Endodermal cell (in vitro differentiated cells): ENCODE measurements around the gene C1orf94. TPM values are rescaled to one million over a fixed set of nuclear protein-coding genes. Genes with fewer than 3 reads are reported as not detected.

ENCODE experiments used
- DNase-seq: peaks from one replicate; pipeline ENCODE4 v3.0.0-alpha.2; 2017
- H3K27ac ChIP-seq: 2 replicates; pipeline ENCODE4 v1.5.1; 2013; ENCODE audit warnings: mild to moderate bottlenecking, low read depth, low read length, moderate library complexity
- H3K27me3 ChIP-seq: 2 replicates; pipeline ENCODE4 v1.6.1; 2013; ENCODE audit warnings: mild to moderate bottlenecking, low read length, moderate library complexity; ENCODE audit not compliant: insufficient read depth, control insufficient read depth, poor library complexity, severe bottlenecking
- H3K36me3 ChIP-seq: 2 replicates; pipeline ENCODE4 v1.7.0; 2013; ENCODE audit warnings: mild to moderate bottlenecking, low read length, moderate library complexity; ENCODE audit not compliant: control insufficient read depth, insufficient read depth
- H3K4me1 ChIP-seq: one replicate; pipeline ENCODE4 v1.7.0; 2013; ENCODE audit warnings: low read length; ENCODE audit not compliant: control insufficient read depth, insufficient read depth
- H3K4me3 ChIP-seq: 2 replicates; pipeline ENCODE4 v1.5.1; 2013; ENCODE audit warnings: mild to moderate bottlenecking, low read length, moderate library complexity
- H3K9ac ChIP-seq: 2 replicates; pipeline ENCODE4 v1.6.1; 2013; ENCODE audit warnings: mild to moderate bottlenecking, low read length, moderate library complexity; ENCODE audit not compliant: poor library complexity, severe bottlenecking; ENCODE audit errors: extremely low read depth
- H3K9me3 ChIP-seq: 2 replicates; pipeline ENCODE4 v1.6.1; 2013; ENCODE audit warnings: mild to moderate bottlenecking, low read length, moderate library complexity; ENCODE audit not compliant: control insufficient read depth
- H3K27ac Mint-ChIP-seq: 2 replicates; pipeline ENCODE4 v1.8.0; 2020; ENCODE audit warnings: mixed read lengths
- H3K27me3 Mint-ChIP-seq: 2 replicates; pipeline ENCODE4 v1.8.0; 2021; ENCODE audit warnings: mild to moderate bottlenecking, mixed read lengths; ENCODE audit not compliant: insufficient read depth
- H3K36me3 Mint-ChIP-seq: 2 replicates; pipeline ENCODE4 v1.8.0; 2020; ENCODE audit warnings: low read depth, mixed read lengths
- H3K4me1 Mint-ChIP-seq: 2 replicates; pipeline ENCODE4 v1.8.0; 2020; ENCODE audit warnings: mixed read lengths
- H3K4me3 Mint-ChIP-seq: 2 replicates; pipeline ENCODE4 v1.8.0; 2020; ENCODE audit warnings: mild to moderate bottlenecking, moderate library complexity, mixed read lengths
- H3K9me3 Mint-ChIP-seq: 2 replicates; pipeline ENCODE4 v1.8.0; 2020; ENCODE audit warnings: mild to moderate bottlenecking, mixed read lengths
- CTCF ChIP-seq: fragments of 200-600 bp; sonication (generic); conservative IDR thresholded peaks from 2 replicates; pipeline ENCODE4 v1.5.0; 2021; ENCODE audit warnings: antibody characterized with exemption, mild to moderate bottlenecking
- WGBS, 2 experiments: methylation state at CpG; one replicate each; pipeline versions ENCODE4 v1.1.5 to v1.1.7; 2013; ENCODE audit warnings: missing lambda C conversion rate in 2 of 2, mixed read lengths in 1 of 2; ENCODE audit not compliant: insufficient coverage in 1 of 2, insufficient read length in 1 of 2; 5-methylcytosine and 5-hydroxymethylcytosine counted together
- total RNA-seq, 2 donors: library from RNA; stranded (reverse); fragmentation: NEBNext Ultra II Directional in 1 of 2; extraction: Animal tissue kit (Norgen Biotek cat#: 25700) in 1 of 2; gene quantifications; 2 replicates in 1 of 2; 3 replicates in 1 of 2; pipeline ENCODE4 v1.2.1, GENCODE V29; 2021

C1orf94 gene
- total RNA-seq, 2 donors from 2014 or later = 0.15 to 0.29 TPM

- Histone ChIP-seq H3K9me3 (no peaks in the 10 kb centered on the region), H3K9ac (no peak overlapping the region), H3K4me1 (no peaks in the 10 kb centered on the region), H3K36me3 (no peaks in the 10 kb centered on the region), H3K27me3 (no peaks in the 10 kb centered on the region), H3K4me3 (no peak overlapping the region), H3K27ac (no peak overlapping the region)
- H3K4me1 Mint-ChIP-seq = no peaks in the 10 kb centered on the region
- H3K36me3 Mint-ChIP-seq = no peaks in the 10 kb centered on the region
- peak; percentile 23 for DNase-seq
- 95 to 96% methylated on average over 8 to 13 of the region's 13 CpGs for WGBS, 2 experiments
- H3K9me3 Mint-ChIP-seq = no peaks in the 10 kb centered on the region
- TF ChIP-seq CTCF = no peak
- no peak overlapping the region for H3K27ac Mint-ChIP-seq
- H3K4me3 Mint-ChIP-seq = no peak overlapping the region
- peaks cover 8% of the 10 kb centered on the region for H3K27me3 Mint-ChIP-seq
Observed at GRCh38 chr1:34128186-34128889, 48.4 kb upstream of the C1orf94 start.

GRCh38 chr1:34129630-34130029 lies 47.1 kb upstream of the C1orf94 start:
- TF ChIP-seq CTCF = peak; percentile 45
- Mint-ChIP-seq H3K4me1 (no peaks in the 10 kb centered on the region), H3K9me3 (no peaks in the 10 kb centered on the region), H3K27ac (no peak overlapping the region), H3K27me3 (peaks cover 8% of the 10 kb centered on the region), H3K36me3 (no peaks in the 10 kb centered on the region), H3K4me3 (no peak overlapping the region)
- Histone ChIP-seq H3K36me3 (no peaks in the 10 kb centered on the region), H3K4me3 (no peak overlapping the region), H3K9ac (no peak overlapping the region), H3K27ac (no peak overlapping the region), H3K4me1 (no peaks in the 10 kb centered on the region), H3K9me3 (no peaks in the 10 kb centered on the region), H3K27me3 (no peaks in the 10 kb centered on the region)
- 83 to 89% methylated on average over 3 to 5 of the region's 6 CpGs for WGBS, 2 experiments
- DNase-seq = peak; percentile 49

GRCh38 chr1:34130306-34130705 lies 46.4 kb upstream of the C1orf94 start:
- Mint-ChIP-seq H3K27me3 (peaks cover 8% of the 10 kb centered on the region), H3K27ac (no peak overlapping the region), H3K4me1 (no peaks in the 10 kb centered on the region), H3K36me3 (no peaks in the 10 kb centered on the region), H3K9me3 (no peaks in the 10 kb centered on the region), H3K4me3 (no peak overlapping the region)
- no peak overlapping the region for H3K27ac ChIP-seq
- peak; percentile 17 for DNase-seq
- no peaks in the 10 kb centered on the region for H3K36me3 ChIP-seq
- no peaks in the 10 kb centered on the region for H3K9me3 ChIP-seq
- no peak overlapping the region for H3K4me3 ChIP-seq
- H3K27me3 ChIP-seq = no peaks in the 10 kb centered on the region
- no peaks in the 10 kb centered on the region for H3K4me1 ChIP-seq
- WGBS, 2 experiments = 88 to 97% methylated on average over 4 to 5 of the region's 5 CpGs
- H3K9ac ChIP-seq = no peak overlapping the region
- no peak for TF ChIP-seq CTCF
